ENCODE data around the gene NFS1.
"Not testable (repeated sequence)": the region's sequence is repeated elsewhere in the genome, so short reads cannot be mapped to it uniquely, and the experiment has no call there.

NFS1 gene

GRCh38 chr20:35729283-35729807 is 30.2 kb upstream of the NFS1 start:
- DNase-seq = no peak

GRCh38 chr20:35726842-35727711 is 27.9 kb upstream of the NFS1 start:
- no peak for DNase-seq

- no peak for DNase-seq
Observed at GRCh38 chr20:35724321-35725230, 25.4 kb upstream of the NFS1 start.

GRCh38 chr20:35723652-35724320 is 24.6 kb upstream of the NFS1 start:
- DNase-seq = not testable (repeated sequence)

- DNase-seq = not testable (repeated sequence)
Observed at GRCh38 chr20:35723275-35723639, 24.1 kb upstream of the NFS1 start.

GRCh38 chr20:35721621-35722020 is 22.5 kb upstream of the NFS1 start:
- no peak for DNase-seq

- DNase-seq = no peak
Observed at GRCh38 chr20:35721219-35721618, 22.1 kb upstream of the NFS1 start.

GRCh38 chr20:35720165-35721123 is 21.3 kb upstream of the NFS1 start:
- DNase-seq = no peak

GRCh38 chr20:35719717-35720116 is 20.6 kb upstream of the NFS1 start:
- DNase-seq = no peak

- DNase-seq = no peak
Observed at GRCh38 chr20:35718972-35719635, 20.0 kb upstream of the NFS1 start.

- not testable (repeated sequence) for DNase-seq
Observed at GRCh38 chr20:35718321-35718720, 19.2 kb upstream of the NFS1 start.

- no peak for DNase-seq
Observed at GRCh38 chr20:35716330-35716729, 17.2 kb upstream of the NFS1 start.

- DNase-seq = no peak
Observed at GRCh38 chr20:35715652-35716051, 16.5 kb upstream of the NFS1 start.

GRCh38 chr20:35714127-35714526 is 15.0 kb upstream of the NFS1 start:
- DNase-seq = no peak

GRCh38 chr20:35713120-35713519 is 14.0 kb upstream of the NFS1 start:
- DNase-seq = not testable (repeated sequence)

GRCh38 chr20:35711588-35712209 is 12.5 kb upstream of the NFS1 start:
- no peak for DNase-seq

- no peak for DNase-seq
Observed at GRCh38 chr20:35710884-35711587, 11.9 kb upstream of the NFS1 start.

- no peak for DNase-seq
Observed at GRCh38 chr20:35710039-35710438, 10.9 kb upstream of the NFS1 start.

GRCh38 chr20:35709259-35709658 is 10.1 kb upstream of the NFS1 start:
- no peak for DNase-seq

GRCh38 chr20:35708502-35708901 is 9.3 kb upstream of the NFS1 start:
- DNase-seq = no peak
